ENCODE measurements around the gene ZFAND2A. TPM values are rescaled to one million over a fixed set of nuclear protein-coding genes. Genes with fewer than 3 reads are reported as not detected.
"Not testable (repeated sequence)": the region's sequence is repeated elsewhere in the genome, so short reads cannot be mapped to it uniquely, and the experiment has no call there.

The ZFAND2A gene
- total RNA-seq, 1 experiment from 2014 or later: 51.2 TPM

DNA sequence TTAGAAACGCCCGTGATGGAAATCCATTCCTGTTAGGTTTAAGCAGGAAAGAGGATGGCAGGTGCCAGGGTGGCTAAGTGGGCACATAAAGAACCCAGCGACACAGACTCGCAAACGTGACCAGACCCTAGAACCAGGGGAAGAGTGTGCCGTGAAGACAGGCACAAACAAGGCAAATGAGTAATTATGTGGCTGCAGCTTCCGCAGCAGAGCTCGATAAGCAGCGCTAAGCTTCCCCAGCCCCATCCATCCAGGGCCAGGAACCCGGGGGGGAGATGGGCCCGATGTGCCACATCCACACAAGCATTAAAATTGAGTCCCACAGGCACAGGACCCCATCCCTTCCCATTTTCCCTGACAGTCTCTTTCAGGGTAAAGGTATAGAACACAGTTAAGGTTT lies 14.0 kb upstream of the ZFAND2A start:
- Mint-ChIP-seq H3K9me3 (ENCODE audit: low read depth, unreplicated experiment) (no peaks in the 10 kb centered on the region), H3K27me3 (ENCODE audit: unreplicated experiment) (peaks cover 26% of the 10 kb centered on the region), H3K4me3 (ENCODE audit: low read depth, unreplicated experiment) (no peak overlapping the region), H3K27ac (ENCODE audit: unreplicated experiment) (no peak overlapping the region), H3K4me1 (ENCODE audit: low read depth, unreplicated experiment) (peaks cover 15% of the 10 kb centered on the region), H3K36me3 (ENCODE audit: insufficient read depth, unreplicated experiment) (peaks cover 17% of the 10 kb centered on the region)
- intact Hi-C loops (cut with micrococcal nuclease; ENCODE audit: unreplicated experiment): no loop called here
- DNase-seq: no peak
- BruUV-seq (replicated peaks): no TSS peak
- TF ChIP-seq, protein P1, sequence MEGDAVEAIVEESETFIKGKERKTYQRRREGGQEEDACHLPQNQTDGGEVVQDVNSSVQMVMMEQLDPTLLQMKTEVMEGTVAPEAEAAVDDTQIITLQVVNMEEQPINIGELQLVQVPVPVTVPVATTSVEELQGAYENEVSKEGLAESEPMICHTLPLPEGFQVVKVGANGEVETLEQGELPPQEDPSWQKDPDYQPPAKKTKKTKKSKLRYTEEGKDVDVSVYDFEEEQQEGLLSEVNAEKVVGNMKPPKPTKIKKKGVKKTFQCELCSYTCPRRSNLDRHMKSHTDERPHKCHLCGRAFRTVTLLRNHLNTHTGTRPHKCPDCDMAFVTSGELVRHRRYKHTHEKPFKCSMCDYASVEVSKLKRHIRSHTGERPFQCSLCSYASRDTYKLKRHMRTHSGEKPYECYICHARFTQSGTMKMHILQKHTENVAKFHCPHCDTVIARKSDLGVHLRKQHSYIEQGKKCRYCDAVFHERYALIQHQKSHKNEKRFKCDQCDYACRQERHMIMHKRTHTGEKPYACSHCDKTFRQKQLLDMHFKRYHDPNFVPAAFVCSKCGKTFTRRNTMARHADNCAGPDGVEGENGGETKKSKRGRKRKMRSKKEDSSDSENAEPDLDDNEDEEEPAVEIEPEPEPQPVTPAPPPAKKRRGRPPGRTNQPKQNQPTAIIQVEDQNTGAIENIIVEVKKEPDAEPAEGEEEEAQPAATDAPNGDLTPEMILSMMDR (IDR thresholded peaks at IDR 0.05; ENCODE audit: unreplicated experiment): no peak
- CTCF ChIA-PET: no interaction called here

DNA sequence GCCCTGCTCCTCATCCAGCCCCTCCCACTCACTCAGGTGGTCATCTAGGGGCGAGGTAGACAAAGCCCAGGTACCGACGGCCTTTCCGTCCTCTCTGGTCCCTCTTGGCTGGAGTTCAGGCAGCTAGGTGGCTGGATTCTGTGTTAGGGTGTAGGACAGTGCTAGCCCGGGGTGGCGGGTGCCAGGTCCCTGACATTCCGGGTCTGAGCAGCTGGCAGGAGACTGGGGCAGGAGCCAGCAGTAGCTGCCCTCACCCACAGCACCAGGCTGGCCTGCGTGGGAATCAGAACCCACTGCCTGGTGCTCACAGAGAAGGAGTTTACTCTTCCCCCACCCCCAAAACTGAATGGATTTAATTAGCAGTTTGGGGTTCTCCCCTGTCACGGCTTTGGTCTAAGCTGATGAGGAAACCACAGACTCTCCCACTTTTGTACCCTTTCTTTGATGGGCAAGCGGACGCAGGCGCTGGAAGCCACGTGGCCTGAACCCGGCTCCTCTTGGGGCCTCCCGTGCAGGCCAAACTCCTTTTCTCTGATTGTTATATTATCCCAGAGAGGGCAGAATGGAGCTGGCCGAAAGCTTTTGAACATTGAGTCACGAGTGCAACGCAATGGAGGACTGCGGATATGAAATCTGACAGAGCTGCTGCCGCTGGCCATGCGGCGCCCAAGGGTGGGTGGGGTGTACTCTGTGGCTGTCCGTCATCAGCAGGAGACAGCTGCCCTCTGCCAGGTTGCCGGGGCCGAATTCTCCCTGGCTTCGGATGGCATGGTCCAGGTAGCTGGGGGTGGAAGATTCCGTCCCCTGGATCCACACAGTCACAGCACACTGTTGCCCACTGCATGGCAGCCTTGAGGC lies 12.9 kb upstream of the ZFAND2A start:
- Mint-ChIP-seq H3K4me3 (ENCODE audit: low read depth, unreplicated experiment) (no peak overlapping the region), H3K4me1 (ENCODE audit: low read depth, unreplicated experiment) (peaks cover 15% of the 10 kb centered on the region), H3K36me3 (ENCODE audit: insufficient read depth, unreplicated experiment) (peaks cover 17% of the 10 kb centered on the region), H3K9me3 (ENCODE audit: low read depth, unreplicated experiment) (no peaks in the 10 kb centered on the region), H3K27ac (ENCODE audit: unreplicated experiment) (no peak overlapping the region), H3K27me3 (ENCODE audit: unreplicated experiment) (peaks cover 21% of the 10 kb centered on the region)
- TF ChIP-seq, protein P1 (IDR thresholded peaks at IDR 0.05; ENCODE audit: unreplicated experiment): no peak
- DNase-seq: no peak
- intact Hi-C loops (cut with micrococcal nuclease; ENCODE audit: unreplicated experiment): no loop called here
- BruUV-seq (replicated peaks): no TSS peak
- CTCF ChIA-PET: no interaction called here

- H3K9me3 Mint-ChIP-seq (ENCODE audit: low read depth, unreplicated experiment); H3K27ac Mint-ChIP-seq (ENCODE audit: unreplicated experiment); BruUV-seq (replicated peaks); H3K4me3 Mint-ChIP-seq (ENCODE audit: low read depth, unreplicated experiment); H3K4me1 Mint-ChIP-seq (ENCODE audit: low read depth, unreplicated experiment); CTCF ChIA-PET; intact Hi-C loops (cut with micrococcal nuclease; ENCODE audit: unreplicated experiment); DNase-seq: not testable (repeated sequence)
- peaks cover 11% of the 10 kb centered on the region for H3K36me3 Mint-ChIP-seq (ENCODE audit: insufficient read depth, unreplicated experiment)
- peaks cover 21% of the 10 kb centered on the region for H3K27me3 Mint-ChIP-seq (ENCODE audit: unreplicated experiment)
These were observed 11.5 kb upstream of the ZFAND2A start for GRCh38 chr7:1171516-1171915.

DNA sequence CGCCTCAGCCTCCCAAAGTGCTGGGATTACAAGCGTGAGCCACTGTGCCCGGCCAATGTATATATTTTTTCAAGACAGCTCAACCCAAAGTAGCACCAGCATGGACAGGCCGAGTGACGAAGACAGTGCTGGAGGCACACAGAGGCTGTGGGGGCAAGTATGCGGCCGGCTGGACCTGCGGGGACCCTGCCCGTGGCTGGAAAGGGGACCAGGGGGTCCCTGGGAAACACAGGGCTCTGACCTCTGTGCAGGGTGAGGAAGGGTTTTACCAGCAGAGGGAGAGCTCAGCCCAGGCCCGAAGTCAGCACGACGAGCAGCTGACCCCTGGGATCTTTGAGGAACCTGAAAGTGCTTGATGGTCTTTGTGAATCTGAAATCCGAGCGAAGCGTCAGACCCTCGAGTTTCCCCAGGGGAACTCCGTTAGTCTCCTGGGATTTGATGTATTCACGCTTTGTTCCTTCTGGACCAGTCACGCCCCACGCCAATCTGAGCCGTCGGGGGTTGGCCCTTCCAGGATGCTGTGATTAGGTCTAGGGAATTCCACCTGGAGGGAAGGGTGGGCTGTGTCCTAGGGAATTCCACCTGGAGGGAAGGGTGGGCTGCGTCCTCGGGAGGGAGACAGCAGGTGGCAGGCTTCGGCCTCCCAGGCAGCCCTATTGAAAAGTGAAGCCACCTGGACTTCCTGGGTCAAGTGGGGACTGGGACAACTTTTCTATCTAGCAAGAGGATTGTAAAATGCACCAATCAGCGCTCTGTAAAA lies 10.9 kb upstream of the ZFAND2A start:
- H3K4me1 Mint-ChIP-seq (ENCODE audit: low read depth, unreplicated experiment): peaks cover under 1% of the 10 kb centered on the region
- no peak overlapping the region for H3K4me3 Mint-ChIP-seq (ENCODE audit: low read depth, unreplicated experiment)
- BruUV-seq (replicated peaks): no TSS peak
- H3K27ac Mint-ChIP-seq (ENCODE audit: unreplicated experiment): no peak overlapping the region
- H3K36me3 Mint-ChIP-seq (ENCODE audit: insufficient read depth, unreplicated experiment): peaks cover 5% of the 10 kb centered on the region
- DNase-seq: no peak
- TF ChIP-seq, protein P1 (IDR thresholded peaks at IDR 0.05; ENCODE audit: unreplicated experiment): no peak
- CTCF ChIA-PET: no interaction called here
- H3K9me3 Mint-ChIP-seq (ENCODE audit: low read depth, unreplicated experiment): no peaks in the 10 kb centered on the region
- intact Hi-C loops (cut with micrococcal nuclease; ENCODE audit: unreplicated experiment): no loop called here
- peaks cover 21% of the 10 kb centered on the region for H3K27me3 Mint-ChIP-seq (ENCODE audit: unreplicated experiment)
